K562 (cell line): ENCODE results near the gene PLCB3. TPM values are rescaled to one million over a fixed set of nuclear protein-coding genes. Genes with fewer than 3 reads are reported as not detected.

Source experiments
- CTCF ChIP-seq, 3 experiments: IDR thresholded peaks in 2 of 3; conservative IDR thresholded peaks in 1 of 3; 2 replicates each; pipeline ENCODE4 v1.5.1; 2011 to 2012; ENCODE audit warnings: low read length in 3 of 3, mild to moderate bottlenecking in 3 of 3, control low read depth in 2 of 3, improper control_type of control experiment in 1 of 3, inconsistent platforms in 1 of 3, low read depth in 1 of 3, mixed read lengths in 1 of 3, moderate library complexity in 1 of 3; ENCODE audit not compliant: insufficient read depth in 2 of 3
- EWSR1 ChIP-seq: fragments of 450-650 bp; IDR thresholded peaks from 2 replicates; pipeline ENCODE4 v1.6.1; 2018; ENCODE audit warnings: borderline replicate concordance, mild to moderate bottlenecking, low read depth, moderate library complexity; ENCODE audit not compliant: partially characterized antibody
- GATAD2B ChIP-seq: fragments of 450-650 bp; IDR thresholded peaks from 2 replicates; pipeline ENCODE4 v1.6.1; 2017; ENCODE audit warnings: mild to moderate bottlenecking, borderline replicate concordance
- GTF3C2 ChIP-seq: IDR thresholded peaks from 3 replicates; pipeline ENCODE4 v1.6.1; 2011; ENCODE audit warnings: borderline replicate concordance, mild to moderate bottlenecking, moderate library complexity; ENCODE audit not compliant: insufficient read length; ENCODE audit errors: extremely low read depth
- HDAC2 ChIP-seq: fragments of 450-650 bp; IDR thresholded peaks from 2 replicates; pipeline ENCODE4 v1.6.1; 2016; ENCODE audit warnings: mild to moderate bottlenecking
- HIVEP1 ChIP-seq: fragments of 250-450 bp; sonication (Bioruptor Pico); IDR thresholded peaks from 2 replicates; pipeline ENCODE4 v1.4.0; 2020; ENCODE audit warnings: mild to moderate bottlenecking
- ILK ChIP-seq: fragments of 450-650 bp; IDR thresholded peaks from 2 replicates; pipeline ENCODE4 v1.6.1; 2016; ENCODE audit warnings: missing genetic modification characterization, low read depth, mild to moderate bottlenecking, missing compliant biosample characterization, moderate library complexity, borderline replicate concordance
- KLF1 ChIP-seq: fragments of 450-650 bp; IDR thresholded peaks from 2 replicates; pipeline ENCODE4 v1.6.1; 2016; ENCODE audit warnings: missing genetic modification characterization, missing compliant biosample characterization
- MAZ ChIP-seq, 2 experiments: fragments of 450-650 bp in 1 of 2; sonication (generic) in 1 of 2; formaldehyde crosslinking; IDR thresholded peaks in 1 of 2; conservative IDR thresholded peaks in 1 of 2; 2 replicates each; pipeline versions ENCODE4 v1.4.0 to v1.5.0; 2020; ENCODE audit warnings: mild to moderate bottlenecking in 1 of 2, missing genetic modification reagents in 1 of 2
- MXI1 ChIP-seq: IDR thresholded peaks from 2 replicates; pipeline ENCODE4 v1.6.1; 2011; ENCODE audit warnings: low read depth, mild to moderate bottlenecking, improper control_type of control experiment, low read length
- SMAD3 ChIP-seq: fragments of 450-650 bp; formaldehyde crosslinking; conservative IDR thresholded peaks from 2 replicates; pipeline ENCODE4 v1.4.0; 2020; ENCODE audit warnings: mild to moderate bottlenecking
- STAT5B ChIP-seq: fragments of 250-450 bp; sonication (Bioruptor Pico); IDR thresholded peaks from 2 replicates; pipeline ENCODE4 v1.8.0; 2021; ENCODE audit warnings: mild to moderate bottlenecking, inconsistent platforms
- TCFL5 ChIP-seq: fragments of 250-450 bp; sonication (Bioruptor Pico); conservative IDR thresholded peaks from 2 replicates; pipeline ENCODE4 v1.6.1; 2021; ENCODE audit warnings: mild to moderate bottlenecking, moderate library complexity, matching md5 sums
- ZNF124 ChIP-seq: sonication (generic); formaldehyde crosslinking; IDR thresholded peaks from 2 replicates; pipeline ENCODE4 v1.8.1; 2022; ENCODE audit warnings: missing genetic modification reagents
- ZNF592 ChIP-seq: fragments of 450-650 bp; IDR thresholded peaks from 2 replicates; pipeline ENCODE4 v1.6.1; 2017; ENCODE audit warnings: antibody characterized with exemption, mild to moderate bottlenecking
- ZNF75A ChIP-seq: fragments of 450-650 bp; formaldehyde crosslinking; IDR thresholded peaks from 2 replicates; pipeline ENCODE4 v1.4.0; 2020; ENCODE audit warnings: mild to moderate bottlenecking
- polyA plus RNA-seq, 8 experiments: library from polyadenylated mRNA; depleted of rRNA in 4 of 8; stranded (reverse) in 5 of 8; unstranded in 3 of 8; fragments of >200 nt; fragmentation: Nextera tagmentation in 2 of 8; fragmentation: Illumina TruSeq in 1 of 8; extraction: Ambion mirVana in 2 of 8; extraction: Trizol in 1 of 8; gene quantifications; 2 replicates each; pipeline versions ENCODE4 v1.2.1 to v1.2.3, GENCODE V29; 2011 to 2014; ENCODE audit warnings: inconsistent platforms in 1 of 8, missing spikeins in 1 of 8
- total RNA-seq, 7 experiments: library from RNA; depleted of rRNA in 6 of 7; stranded (reverse); fragments of >200 nt in 6 of 7; fragmentation: Illumina TruSeq in 2 of 7; extraction: Trizol in 2 of 7; gene quantifications; 2 replicates each; pipeline versions ENCODE4 v1.2.1 to v1.2.3, GENCODE V29; 2011 to 2021; ENCODE audit warnings: low replicate concordance in 1 of 7

Gene PLCB3
- total and polyA plus RNA-seq, 9 of the 15 experiments (the other 6 are each of a cell fraction or from before 2014, with no cell fraction given) = 0.31 to 44.8 (median 14.6) TPM

GRCh38 chr11:64305691-64306562 is 54.6 kb downstream of the PLCB3 start (continued):
- no peak for TF ChIP-seq MXI1
- no peak for TF ChIP-seq ZNF75A (CRISPR knock-in tag)
- TF ChIP-seq HIVEP1 (CRISPR knock-in tag) = no peak
- TF ChIP-seq ZNF124 (CRISPR knock-in tag) = no peak
- no peak for TF ChIP-seq HDAC2
- no peak for TF ChIP-seq GTF3C2
- no peak for TF ChIP-seq SMAD3 (CRISPR knock-in tag)
- TF ChIP-seq MAZ (CRISPR knock-in tag; conservative IDR thresholded peaks at IDR 0.05 in 1 of 2, IDR thresholded peaks at IDR 0.05 in 1 of 2) = peak; percentile 88 to 95
- TF ChIP-seq ZNF592 = no peak
- TF ChIP-seq KLF1 (tag) = no peak
- TF ChIP-seq ILK (tag) = no peak
- peak; percentile 56 to 74 (median 67) for TF ChIP-seq CTCF (IDR thresholded peaks at IDR 0.05 in 2 of 3, conservative IDR thresholded peaks at IDR 0.05 in 1 of 3; ENCODE audit: insufficient read depth in 2 of 3, low read depth in 1 of 3, low read length in 3 of 3)
- TF ChIP-seq TCFL5 (CRISPR knock-in tag) = no peak
- no peak for TF ChIP-seq EWSR1
- no peak for TF ChIP-seq STAT5B (CRISPR knock-in tag)
- no peak for TF ChIP-seq GATAD2B
